Left lobe of liver (tissue), 2 donors: ENCODE measurements around the gene FBXO34. TPM values are rescaled to one million over a fixed set of nuclear protein-coding genes. Genes with fewer than 3 reads are reported as not detected.

Source experiments
- ATAC-seq: fragments of 200-7000 bp; cut with Tn5 transposase; one replicate; pipeline ENCODE4 v1.9.1; 2020; ENCODE audit warnings: mild to moderate bottlenecking, moderate library complexity
- DNase-seq: peaks from one replicate; pipeline ENCODE4 v3.0.0-alpha.2; 2020; ENCODE audit warnings: low spot score
- total RNA-seq: library from RNA; stranded (reverse); gene quantifications from one replicate; pipeline ENCODE4 v1.2.1, GENCODE V29; 2021
- donor health status: DM: no; HTN: no; CAD: no; lungs with moderate emphysema.
- donor health status: DM: no; HTN: yes; CAD: no.

FBXO34 gene
- total RNA-seq, 1 donor from 2014 or later: 5.8 TPM

DNA sequence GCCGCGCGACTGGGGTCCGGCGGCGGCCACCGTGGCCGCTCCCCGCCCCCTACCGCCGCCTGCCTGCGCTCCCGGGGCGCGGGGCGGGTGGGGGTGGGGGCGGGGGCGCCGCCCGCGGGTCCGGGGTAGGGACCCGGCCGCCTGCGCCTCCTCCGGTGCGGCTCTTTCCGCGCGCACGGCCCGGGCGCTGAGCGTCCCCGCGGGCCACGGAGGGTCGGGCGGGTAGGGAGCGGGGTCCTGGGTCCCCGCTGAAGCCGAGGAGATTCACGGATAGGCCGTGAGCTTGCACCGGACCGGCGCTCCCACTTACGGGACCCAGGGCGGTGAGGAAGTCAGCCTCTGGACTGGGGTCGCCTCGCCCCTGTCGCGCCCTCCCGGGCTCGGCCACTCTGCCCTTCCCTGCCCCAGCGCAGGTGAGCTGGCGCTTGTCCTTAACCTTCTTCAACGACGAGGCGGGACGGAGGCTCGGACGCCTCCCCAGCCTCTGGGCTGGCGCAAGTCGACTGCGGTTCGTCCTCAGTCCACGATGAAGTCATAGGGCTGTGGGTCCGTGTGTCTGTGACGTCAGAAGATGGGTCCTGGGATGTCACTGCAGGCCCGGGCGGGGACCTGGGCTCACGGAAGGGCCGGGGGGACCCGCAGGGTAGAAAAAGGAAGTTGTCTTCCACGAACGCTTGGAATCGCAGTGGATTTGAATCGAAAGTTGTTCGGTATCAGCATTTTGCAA, 514 bp downstream of the FBXO34 start:
- peak; percentile 73 for DNase-seq
- peak; percentile 65 for ATAC-seq

GRCh38 chr14:55272387-55272786, 1.2 kb downstream of the FBXO34 start:
- DNase-seq: no peak
- no peak for ATAC-seq

DNA sequence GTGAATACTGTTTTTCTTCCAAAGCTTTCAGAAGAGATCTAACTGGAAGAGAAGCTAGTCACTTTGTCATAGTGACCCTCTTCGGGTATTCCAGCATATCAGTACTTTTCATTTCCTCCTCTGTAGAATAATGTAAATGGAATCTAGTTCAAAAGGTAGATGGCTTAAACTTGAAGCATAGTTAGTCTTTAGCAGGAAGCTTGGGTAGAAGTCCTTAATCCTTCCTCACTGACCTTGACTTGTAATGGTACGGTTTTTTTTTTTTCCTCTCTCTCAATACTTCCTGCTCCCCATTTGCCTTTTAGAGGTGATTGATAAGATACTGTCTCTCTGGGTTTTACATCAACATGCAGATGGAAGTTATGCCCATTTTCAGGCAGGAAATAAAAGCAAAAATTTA, 1.7 kb downstream of the FBXO34 start:
- DNase-seq: no peak
- ATAC-seq: no peak

- ATAC-seq: no peak
- DNase-seq: no peak
Measured at GRCh38 chr14:55274146-55274545, 2.9 kb downstream of the FBXO34 start.

DNA sequence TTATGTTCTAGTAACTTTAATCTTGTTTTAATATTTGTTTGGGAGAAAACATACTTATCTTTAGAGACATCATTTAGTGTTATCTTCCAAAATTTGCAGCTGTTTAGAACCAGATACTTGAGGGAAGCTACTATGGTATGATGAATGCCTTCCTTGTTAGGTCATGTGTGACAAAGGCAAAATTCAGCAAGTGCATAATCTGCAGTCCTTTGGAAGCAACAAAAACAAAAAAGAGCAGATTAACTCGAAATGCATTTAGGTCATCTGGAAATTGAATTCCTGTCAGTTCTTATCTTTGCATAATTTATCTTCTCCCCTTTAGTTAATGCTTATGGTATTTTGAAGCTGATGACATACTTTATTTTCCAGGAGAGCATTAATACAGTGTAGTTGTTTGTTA, 3.5 kb downstream of the FBXO34 start:
- DNase-seq (no peak), ATAC-seq (no peak)

DNA sequence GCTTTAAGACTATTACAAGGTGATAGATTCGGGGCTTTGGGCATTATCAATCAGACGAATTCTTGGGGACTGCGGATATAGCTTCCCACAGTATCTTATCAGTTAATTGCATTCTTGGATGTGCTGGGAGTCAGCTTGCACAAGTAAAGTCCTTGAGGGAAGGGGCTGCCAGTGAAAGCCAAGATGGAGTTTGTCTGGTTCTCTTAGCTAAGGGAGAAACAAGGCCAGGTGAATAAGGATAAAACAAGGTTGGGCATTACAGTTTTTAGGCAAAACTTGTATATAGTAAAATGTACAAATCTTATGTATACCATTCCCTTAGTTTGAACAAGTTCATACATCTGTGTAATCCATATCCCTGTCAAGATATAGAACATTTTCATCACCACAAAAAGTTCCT, 5.5 kb downstream of the FBXO34 start:
- no peak for DNase-seq
- ATAC-seq: no peak

- ATAC-seq (no peak), DNase-seq (no peak)
Measured at GRCh38 chr14:55277972-55278740, 6.9 kb downstream of the FBXO34 start.

GRCh38 chr14:55279384-55279783, 8.2 kb downstream of the FBXO34 start:
- DNase-seq (no peak), ATAC-seq (no peak)

- ATAC-seq: no peak
- DNase-seq: no peak
Measured at GRCh38 chr14:55281316-55281839, 10.2 kb downstream of the FBXO34 start.

GRCh38 chr14:55285048-55285652, 13.9 kb downstream of the FBXO34 start:
- no peak for ATAC-seq

DNA sequence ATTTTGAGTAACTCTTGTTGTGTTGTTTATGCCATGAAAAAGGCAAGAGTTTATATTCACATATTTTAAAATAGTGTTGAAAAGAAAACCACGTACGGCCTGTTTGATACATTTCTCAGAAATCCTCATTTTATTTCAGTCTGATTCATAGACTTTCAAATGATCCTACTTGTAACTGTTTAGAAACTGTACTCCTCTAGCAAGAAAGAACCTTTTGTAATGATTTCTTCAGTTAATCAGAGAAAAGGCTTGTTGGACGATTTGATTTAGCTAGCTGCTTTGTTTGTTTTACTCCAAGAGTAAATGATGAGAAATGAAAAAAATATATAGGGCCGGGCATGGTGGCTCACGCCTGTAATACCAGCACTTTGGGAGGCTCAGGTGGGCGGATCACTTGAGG, 17.2 kb downstream of the FBXO34 start:
- no peak for DNase-seq

More at GRCh38 chr14:55285048-55285652, 13.9 kb downstream of the FBXO34 start:
- no peak for DNase-seq

DNA sequence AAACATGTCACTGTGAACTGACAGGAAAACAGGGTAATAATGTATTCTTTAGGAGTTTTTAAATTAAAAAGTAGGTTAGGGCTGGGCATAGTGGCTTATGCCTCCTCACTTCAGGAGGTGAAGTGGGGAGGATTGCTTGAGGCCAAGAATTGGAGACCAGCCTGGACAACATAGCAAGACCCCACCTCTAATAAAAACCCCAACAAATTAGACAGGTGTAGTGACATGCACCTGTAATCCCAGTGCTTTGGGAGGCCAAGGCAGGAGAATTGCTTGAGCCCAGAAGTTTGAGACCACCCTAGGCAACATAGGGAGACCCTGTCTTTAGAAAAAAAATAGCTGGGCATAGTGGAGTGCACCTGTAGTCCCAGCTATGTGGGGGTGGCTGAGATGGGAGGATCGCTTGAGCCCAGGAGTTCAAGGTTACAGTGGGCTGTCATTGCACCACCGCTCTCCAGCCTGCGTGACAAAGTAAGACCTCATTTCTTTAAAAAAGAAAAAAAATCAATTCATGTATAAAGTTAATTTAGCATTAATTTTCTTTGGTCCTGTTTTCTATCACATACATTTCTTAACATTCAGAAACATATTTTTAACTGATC, 20.4 kb downstream of the FBXO34 start:
- DNase-seq (no peak), ATAC-seq (peak; percentile 57)

More for the DNA sequence above, 17.2 kb downstream of the FBXO34 start:
- ATAC-seq: no peak

- DNase-seq: no peak
- ATAC-seq: no peak
Measured at GRCh38 chr14:55294603-55295002, 23.4 kb downstream of the FBXO34 start.

GRCh38 chr14:55297611-55298499, 26.6 kb downstream of the FBXO34 start:
- DNase-seq: no peak
- peak; percentile 45 for ATAC-seq

- DNase-seq (no peak), ATAC-seq (no peak)
Measured at GRCh38 chr14:55298500-55298822, 27.2 kb downstream of the FBXO34 start.

- ATAC-seq (peak; percentile 47), DNase-seq (no peak)
Measured at GRCh38 chr14:55301437-55302121, 30.4 kb downstream of the FBXO34 start.

DNA sequence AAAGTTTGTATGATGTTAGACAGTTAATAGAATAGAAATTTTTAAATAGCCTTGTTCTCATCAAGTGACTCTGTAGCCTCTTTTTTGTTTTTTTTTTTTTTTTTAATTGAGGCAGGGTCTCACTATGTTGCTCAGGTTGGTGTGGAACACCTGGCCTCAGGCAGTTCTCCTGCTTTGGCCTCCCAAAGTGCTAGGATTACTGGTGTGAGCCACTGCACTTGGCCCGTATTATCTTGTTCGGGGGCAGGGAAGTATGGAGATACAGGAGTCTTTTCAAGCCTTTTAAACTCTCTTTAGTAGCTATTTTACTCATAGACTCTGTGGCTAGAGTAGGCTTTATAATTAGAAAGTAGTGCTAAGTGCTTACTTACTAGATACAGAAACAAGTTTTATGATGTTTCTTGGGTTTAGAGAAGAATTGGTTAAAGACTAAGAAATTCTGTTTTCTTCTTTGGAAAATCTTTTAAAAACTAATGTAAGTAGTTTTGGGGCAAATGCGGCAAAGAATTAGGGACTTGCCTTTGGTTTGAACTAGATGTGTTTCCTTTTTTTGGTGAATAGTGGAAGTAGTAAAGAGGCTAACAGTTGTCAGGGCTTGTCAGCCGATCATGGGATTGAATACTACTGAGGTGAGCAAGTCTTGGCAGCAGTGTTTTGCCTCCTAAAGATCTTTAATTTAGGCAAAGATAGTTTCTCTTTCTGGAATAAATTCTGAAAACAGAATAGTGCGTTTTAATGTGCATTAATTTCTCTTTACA, 31.3 kb downstream of the FBXO34 start:
- ATAC-seq (no peak), DNase-seq (no peak)

- ATAC-seq: no peak
- DNase-seq: no peak
Measured at GRCh38 chr14:55303125-55303499, 31.9 kb downstream of the FBXO34 start.

GRCh38 chr14:55303691-55304145, 32.5 kb downstream of the FBXO34 start:
- no peak for DNase-seq
- ATAC-seq: no peak
